ENCODE results near the gene IKZF4. TPM values are rescaled to one million over a fixed set of nuclear protein-coding genes. Genes with fewer than 3 reads are reported as not detected.

IKZF4 gene
- total and polyA plus RNA-seq, 2 of the 8 experiments (the other 6 are each of a cell fraction or from before 2014, with no cell fraction given) = 8.0 to 13.3 TPM

GRCh38 chr12:55996715-55997534, 23.9 kb upstream of the IKZF4 start, which contains the start of gene SUOX (continued):
- no peak for TF ChIP-seq SIRT6 (IDR thresholded peaks at IDR 0.05; ENCODE audit: low read length)
- TF ChIP-seq RBBP5 (IDR thresholded peaks at IDR 0.05; ENCODE audit: borderline replicate concordance, low read depth, low read length) = no peak
- no peak for TF ChIP-seq TAF7 (optimal IDR thresholded peaks at IDR 0.05; ENCODE audit: borderline replicate concordance, low read depth, low read length)
- TF ChIP-seq SAP30 (IDR thresholded peaks at IDR 0.05; ENCODE audit: insufficient read depth, insufficient replicate concordance, low read length) = no peak
- no peak for TF ChIP-seq GTF2F1 (IDR thresholded peaks at IDR 0.05; ENCODE audit: borderline replicate concordance, low read depth, low read length)

Measured in H1 (cell line).